ENCODE results near the gene POLR2I. TPM values are rescaled to one million over a fixed set of nuclear protein-coding genes. Genes with fewer than 3 reads are reported as not detected.

The POLR2I gene
- total and polyA plus RNA-seq, 2 of the 13 experiments (the other 11 are each of a cell fraction or from before 2014, with no cell fraction given), result 40.5 to 104 TPM

- no peak for TF ChIP-seq ZNF691 (CRISPR knock-in tag; IDR thresholded peaks at IDR 0.05; ENCODE audit: borderline replicate concordance, low read depth)
- TF ChIP-seq ZNF354B (CRISPR knock-in tag; IDR thresholded peaks at IDR 0.05), result no peak
- TF ChIP-seq MBD4 (IDR thresholded peaks at IDR 0.05; ENCODE audit: borderline replicate concordance, low read length), result no peak
- peak; percentile 87 for TF ChIP-seq ZNF589 (CRISPR knock-in tag; conservative IDR thresholded peaks at IDR 0.05)
- TF ChIP-seq ZNF264 (CRISPR knock-in tag; IDR thresholded peaks at IDR 0.05), result 0 out of 2 replicates have a peak, but pooled peaks have one; percentile 56
- 0 out of 2 replicates have a peak, but pooled peaks have one; percentile 2 for TF ChIP-seq TFAP4 (IDR thresholded peaks at IDR 0.05; ENCODE audit: borderline replicate concordance, low read depth)
- peak; percentile 88 for TF ChIP-seq ZNF574 (CRISPR knock-in tag; IDR thresholded peaks at IDR 0.05)
- peak; percentile 45; the same call in 1 of the 2 replicates for TF ChIP-seq ZMYM4 (CRISPR knock-in tag; IDR thresholded peaks at IDR 0.05)
- peak; percentile 66 for TF ChIP-seq RAD21 (CRISPR knock-in tag; IDR thresholded peaks at IDR 0.05)
- no peak; the same call in 1 of the 2 replicates for TF ChIP-seq JUNB (CRISPR knock-in tag; IDR thresholded peaks at IDR 0.05; ENCODE audit: borderline replicate concordance)
- no peak; the same call in 1 of the 2 replicates for TF ChIP-seq ISX (CRISPR knock-in tag; conservative IDR thresholded peaks at IDR 0.05)
- 0 out of 2 replicates have a peak, but pooled peaks have one; percentile 81 for TF ChIP-seq IRX3 (CRISPR knock-in tag; IDR thresholded peaks at IDR 0.05; ENCODE audit: borderline replicate concordance, low read depth)
- 0 out of 2 replicates have a peak, but pooled peaks have one; percentile 87 for TF ChIP-seq ZNF468 (CRISPR knock-in tag; IDR thresholded peaks at IDR 0.05)
- TF ChIP-seq KDM5A (IDR thresholded peaks at IDR 0.05; ENCODE audit: borderline replicate concordance, low read length), result peak; percentile 79
- no peak for TF ChIP-seq SYNCRIP (IDR thresholded peaks at IDR 0.05; ENCODE audit: insufficient read depth, low read depth, low read length)
- TF ChIP-seq HCFC1 (IDR thresholded peaks at IDR 0.05; ENCODE audit: low read depth, low read length), result peak; percentile 55
- TF ChIP-seq SP2 (CRISPR knock-in tag; IDR thresholded peaks at IDR 0.05), result peak; percentile 91
- no peak for TF ChIP-seq ELK4 (CRISPR knock-in tag; IDR thresholded peaks at IDR 0.05; ENCODE audit: borderline replicate concordance)
- TF ChIP-seq MIER2 (CRISPR knock-in tag; IDR thresholded peaks at IDR 0.05), result peak; percentile 66; the same call in 1 of the 2 replicates
- peak; percentile 61; the same call in 1 of the 2 replicates for TF ChIP-seq CREB1 (IDR thresholded peaks at IDR 0.05)
- peak; percentile 58; the same call in 1 of the 2 replicates for TF ChIP-seq CREB1 (CRISPR knock-in tag; IDR thresholded peaks at IDR 0.05)
- TF ChIP-seq ZNF138 (CRISPR knock-in tag; IDR thresholded peaks at IDR 0.05; ENCODE audit: low read depth), result peak; percentile 62; the same call in 1 of the 2 replicates
- TF ChIP-seq JUN (CRISPR knock-in tag; IDR thresholded peaks at IDR 0.05), result peak; percentile 50; the same call in 1 of the 2 replicates
Measured at GRCh38 chr19:36114721-36115452, at the start of gene POLR2I (continued).
